G401.6 (cell line): ENCODE data around the gene UNC93A.
"Not testable (repeated sequence)": the region's sequence is repeated elsewhere in the genome, so short reads cannot be mapped to it uniquely, and the experiment has no call there.

Experiments used
- FAIRE-seq: peaks from 2 replicates; lab custom pipeline; 2012; peaks lifted over from hg19 to GRCh38; lab: Jason Lieb, UNC

UNC93A gene

GRCh38 chr6:167311691-167312090 is 20.6 kb downstream of the UNC93A start:
- not testable (repeated sequence) for FAIRE-seq

- no peak for FAIRE-seq
These were observed 23.2 kb downstream of the UNC93A start for GRCh38 chr6:167314180-167314821.

GRCh38 chr6:167317172-167317571 is 26.1 kb downstream of the UNC93A start:
- no peak for FAIRE-seq

- FAIRE-seq = not testable (repeated sequence)
These were observed 27.2 kb downstream of the UNC93A start for GRCh38 chr6:167318354-167318753.

GRCh38 chr6:167318856-167319255 is 27.7 kb downstream of the UNC93A start:
- FAIRE-seq = not testable (repeated sequence)

- not testable (repeated sequence) for FAIRE-seq
These were observed 29.0 kb downstream of the UNC93A start for GRCh38 chr6:167319856-167320753.

- FAIRE-seq = not testable (repeated sequence)
These were observed 29.6 kb downstream of the UNC93A start for GRCh38 chr6:167320754-167321056.

GRCh38 chr6:167321185-167321584 is 30.1 kb downstream of the UNC93A start:
- not testable (repeated sequence) for FAIRE-seq

GRCh38 chr6:167323111-167323510 is 32.0 kb downstream of the UNC93A start:
- no peak for FAIRE-seq

GRCh38 chr6:167324111-167324510 is 33.0 kb downstream of the UNC93A start:
- FAIRE-seq = no peak

GRCh38 chr6:167325766-167326165 is 34.7 kb downstream of the UNC93A start:
- FAIRE-seq = no peak

- FAIRE-seq = no peak
These were observed 36.3 kb downstream of the UNC93A start for GRCh38 chr6:167327391-167327790.

GRCh38 chr6:167328086-167328485 is 37.0 kb downstream of the UNC93A start:
- FAIRE-seq = no peak

- FAIRE-seq = no peak
These were observed 37.9 kb downstream of the UNC93A start for GRCh38 chr6:167329014-167329413.

GRCh38 chr6:167330750-167331149 is 39.6 kb downstream of the UNC93A start:
- FAIRE-seq = no peak

GRCh38 chr6:167331565-167331964 is 40.5 kb downstream of the UNC93A start:
- no peak for FAIRE-seq

GRCh38 chr6:167336844-167337630 is 45.9 kb downstream of the UNC93A start:
- no peak for FAIRE-seq

- no peak for FAIRE-seq
These were observed 46.7 kb downstream of the UNC93A start for GRCh38 chr6:167337675-167338449.

GRCh38 chr6:167338541-167339117 is 47.5 kb downstream of the UNC93A start:
- no peak for FAIRE-seq

- no peak for FAIRE-seq
These were observed 50.0 kb downstream of the UNC93A start for GRCh38 chr6:167341038-167341583.
